Measurements from ENCODE around the gene TTC22.

TTC22 gene

GRCh38 chr1:54808443-54809207 lies 7.5 kb upstream of the TTC22 start:
- no peak for DNase-seq (ENCODE audit: low read depth)

GRCh38 chr1:54807756-54808155 lies 6.6 kb upstream of the TTC22 start:
- no peak for DNase-seq (ENCODE audit: low read depth)

GRCh38 chr1:54806931-54807611 lies 5.9 kb upstream of the TTC22 start:
- peak; percentile 21 for DNase-seq (ENCODE audit: low read depth)

GRCh38 chr1:54805981-54806381 lies 4.9 kb upstream of the TTC22 start:
- no peak for DNase-seq (ENCODE audit: low read depth)

- DNase-seq (ENCODE audit: low read depth), result no peak
Measured at GRCh38 chr1:54805466-54805865, 4.3 kb upstream of the TTC22 start.

GRCh38 chr1:54804471-54805132 lies 3.5 kb upstream of the TTC22 start:
- DNase-seq (ENCODE audit: low read depth), result no peak

GRCh38 chr1:54803761-54804470 lies 2.8 kb upstream of the TTC22 start:
- DNase-seq (ENCODE audit: low read depth), result no peak

GRCh38 chr1:54800041-54800898 lies 853 bp downstream of the TTC22 start:
- DNase-seq (ENCODE audit: low read depth), result no peak

- no peak for DNase-seq (ENCODE audit: low read depth)
Measured at GRCh38 chr1:54798769-54799641, 2.1 kb downstream of the TTC22 start.

- no peak for DNase-seq (ENCODE audit: low read depth)
Measured at GRCh38 chr1:54798206-54798605, 2.9 kb downstream of the TTC22 start.

GRCh38 chr1:54796902-54797301 lies 4.2 kb downstream of the TTC22 start:
- no peak for DNase-seq (ENCODE audit: low read depth)

- no peak for DNase-seq (ENCODE audit: low read depth)
Measured at GRCh38 chr1:54795841-54796468, 5.2 kb downstream of the TTC22 start.

- no peak for DNase-seq (ENCODE audit: low read depth)
Measured at GRCh38 chr1:54795356-54795665, 5.8 kb downstream of the TTC22 start.

- DNase-seq (ENCODE audit: low read depth), result no peak
Measured at GRCh38 chr1:54794451-54795355, 6.4 kb downstream of the TTC22 start.

GRCh38 chr1:54792686-54793282 lies 8.3 kb downstream of the TTC22 start:
- DNase-seq (ENCODE audit: low read depth), result no peak

- DNase-seq (ENCODE audit: low read depth), result no peak
Measured at GRCh38 chr1:54791880-54792522, 9.1 kb downstream of the TTC22 start.

- no peak for DNase-seq (ENCODE audit: low read depth)
Measured at GRCh38 chr1:54788459-54788858, 12.7 kb downstream of the TTC22 start.

- DNase-seq (ENCODE audit: low read depth), result no peak
Measured at GRCh38 chr1:54787604-54788003, 13.5 kb downstream of the TTC22 start.

Data from activated gamma-delta T cell treated with anti-CD3 and anti-CD28 coated beads, Interleukin-2, amount 50 U/mL, for 16 hours (primary cell).